GM19043 (cell line): Measurements from ENCODE around the gene SART1.
"Not testable (repeated sequence)": the region's sequence is repeated elsewhere in the genome, so short reads cannot be mapped to it uniquely, and the experiment has no call there.

Source experiments
- ATAC-seq: cut with Tn5 transposase; IDR thresholded peaks from one replicate; pipeline ENCODE4 v1.9.1; 2021; ENCODE audit warnings: low read depth; ENCODE audit not compliant: unreplicated experiment

SART1 gene

GRCh38 chr11:65931773-65932557, 29.6 kb upstream of the SART1 start:
- ATAC-seq, result no peak

GRCh38 chr11:65932558-65932919, 29.0 kb upstream of the SART1 start:
- ATAC-seq, result no peak

- no peak for ATAC-seq
Observed at GRCh38 chr11:65934014-65934413, 27.5 kb upstream of the SART1 start.

GRCh38 chr11:65937766-65938165, 23.8 kb upstream of the SART1 start:
- ATAC-seq, result no peak

- no peak for ATAC-seq
Observed at GRCh38 chr11:65941720-65942310, 19.7 kb upstream of the SART1 start.

- no peak for ATAC-seq
Observed at GRCh38 chr11:65942531-65942930, 19.0 kb upstream of the SART1 start.

GRCh38 chr11:65944191-65944590, 17.3 kb upstream of the SART1 start:
- ATAC-seq, result no peak

- ATAC-seq, result no peak
Observed at GRCh38 chr11:65944767-65945166, 16.8 kb upstream of the SART1 start.

- ATAC-seq, result no peak
Observed at GRCh38 chr11:65945430-65945911, 16.1 kb upstream of the SART1 start, which contains the start of gene TSGA10IP. Gene TSGA10IP, plus strand, starts transcription at chr11:65945480. Its CDS starts 196 bp downstream, at chr11:65945676.

- ATAC-seq, result no peak
Observed at GRCh38 chr11:65945941-65946558, 15.5 kb upstream of the SART1 start.

- no peak for ATAC-seq
Observed at GRCh38 chr11:65946655-65947054, 14.9 kb upstream of the SART1 start.

GRCh38 chr11:65947133-65947532, 14.4 kb upstream of the SART1 start:
- no peak for ATAC-seq

- no peak for ATAC-seq
Observed at GRCh38 chr11:65947603-65948125, 13.9 kb upstream of the SART1 start.

- ATAC-seq, result not testable (repeated sequence)
Observed at GRCh38 chr11:65950711-65951110, 10.8 kb upstream of the SART1 start.

- ATAC-seq, result not testable (repeated sequence)
Observed at GRCh38 chr11:65951641-65952040, 9.9 kb upstream of the SART1 start.

GRCh38 chr11:65952052-65952521, 9.4 kb upstream of the SART1 start:
- ATAC-seq, result no peak

GRCh38 chr11:65953471-65953870, 8.1 kb upstream of the SART1 start:
- no peak for ATAC-seq

- no peak for ATAC-seq
Observed at GRCh38 chr11:65954771-65955170, 6.8 kb upstream of the SART1 start.

GRCh38 chr11:65958291-65958690, 3.2 kb upstream of the SART1 start:
- ATAC-seq, result no peak

- no peak for ATAC-seq
Observed at GRCh38 chr11:65958774-65959420, 2.6 kb upstream of the SART1 start.

- no peak for ATAC-seq
Observed at GRCh38 chr11:65960824-65961266, 689 bp upstream of the SART1 start.
